ENCODE data around the gene CBARP.
A peak's percentile ranks its signal among the peaks of the same experiment; 100 is the strongest.

CBARP gene

GRCh38 chr19:1267477-1268225 is 29.8 kb upstream of the CBARP start:
- ChIA-PET CTCF (interaction anchor here (0.6 to 11.3 kb wide), 9 partner anchors 10 to 152 kb away, joined by 3 to 299 read pairs (median 6); partner anchors contain the start of gene ATP5F1D), POLR2A (interaction anchor here (3.2 to 7.7 kb wide), 2 partner anchors 11 to 23 kb away, joined by 128 to 407 read pairs; no protein-coding TSS in a partner anchor)
- Histone ChIP-seq H3K4me1 (ENCODE audit: control insufficient read depth, insufficient read depth, low read length) (peaks cover 20% of the 10 kb centered on the region), H3K27ac (ENCODE audit: extremely low read depth, low read depth, low read length) (no peak overlapping the region), H3K4me3 (ENCODE audit: low read depth, low read length) (no peak overlapping the region), H3K36me3 (ENCODE audit: control insufficient read depth in 2 of 2, insufficient read depth in 1 of 2, low read length in 2 of 2) (peaks cover 4 to 29% of the 10 kb centered on the region in 2 experiments; a peak in 2 of 3 replicates), H3K9me3 (ENCODE audit: control insufficient read depth, insufficient read depth, low read depth, low read length) (no peaks in the 10 kb centered on the region)
- TF ChIP-seq ZNF544 (tag by site-specific recombination; IDR thresholded peaks at IDR 0.05) (no peak), KLF8 (tag by site-specific recombination; IDR thresholded peaks at IDR 0.05) (peak; percentile 61), ZSCAN16 (tag by site-specific recombination; IDR thresholded peaks at IDR 0.05) (peak; percentile 92), ZEB2 (tag by site-specific recombination; IDR thresholded peaks at IDR 0.05) (peak; percentile 73; the same call in 1 of the 2 replicates), KLF9 (tag by site-specific recombination; IDR thresholded peaks at IDR 0.05; ENCODE audit: low read depth) (no peak), ZNF18 (tag by site-specific recombination; IDR thresholded peaks at IDR 0.05) (no peak), ZFHX2 (tag by site-specific recombination; conservative IDR thresholded peaks at IDR 0.05) (peak; percentile 27), KLF10 (tag by site-specific recombination; IDR thresholded peaks at IDR 0.05) (no peak), ZBTB17 (tag by site-specific recombination; IDR thresholded peaks at IDR 0.05) (peak; percentile 40; the same call in 1 of the 2 replicates), GLIS1 (tag by site-specific recombination; IDR thresholded peaks at IDR 0.05) (peak; percentile 34), ZNF132 (tag by site-specific recombination; IDR thresholded peaks at IDR 0.05; ENCODE audit: borderline replicate concordance) (no peak), GLI2 (tag by site-specific recombination; IDR thresholded peaks at IDR 0.05; ENCODE audit: borderline replicate concordance, low read depth) (no peak), ZFP41 (tag by site-specific recombination; IDR thresholded peaks at IDR 0.05; ENCODE audit: borderline replicate concordance) (no peak), OSR2 (tag by site-specific recombination; IDR thresholded peaks at IDR 0.05) (peak; percentile 25; the same call in 1 of the 2 replicates), GLIS2 (tag by site-specific recombination; IDR thresholded peaks at IDR 0.05) (peak; percentile 72), ZXDB (tag by site-specific recombination; IDR thresholded peaks at IDR 0.05) (peak; percentile 56; the same call in 1 of the 2 replicates), SP7 (tag by site-specific recombination; IDR thresholded peaks at IDR 0.05) (peak; percentile 58), ZNF610 (tag by site-specific recombination; IDR thresholded peaks at IDR 0.05; ENCODE audit: borderline replicate concordance) (peak; percentile 91; the same call in 1 of the 2 replicates), ZNF558 (tag by site-specific recombination; IDR thresholded peaks at IDR 0.05) (no peak), ZNF341 (tag by site-specific recombination; IDR thresholded peaks at IDR 0.05; ENCODE audit: low read depth) (peak; percentile 36), AEBP2 (tag by site-specific recombination; IDR thresholded peaks at IDR 0.05; ENCODE audit: borderline replicate concordance) (no peak), TRIM28 (IDR thresholded peaks at IDR 0.05; ENCODE audit: borderline replicate concordance, low read length) (no peak), ZNF433 (tag by site-specific recombination; IDR thresholded peaks at IDR 0.05; ENCODE audit: low read depth) (no peak), ZBTB8A (tag by site-specific recombination; IDR thresholded peaks at IDR 0.05) (peak; percentile 89), BCL11B (tag by site-specific recombination; IDR thresholded peaks at IDR 0.05; ENCODE audit: low read depth) (no peak), ZNF629 (tag by site-specific recombination; IDR thresholded peaks at IDR 0.05) (peak; percentile 59)
- TF ChIP-seq, protein P1, sequence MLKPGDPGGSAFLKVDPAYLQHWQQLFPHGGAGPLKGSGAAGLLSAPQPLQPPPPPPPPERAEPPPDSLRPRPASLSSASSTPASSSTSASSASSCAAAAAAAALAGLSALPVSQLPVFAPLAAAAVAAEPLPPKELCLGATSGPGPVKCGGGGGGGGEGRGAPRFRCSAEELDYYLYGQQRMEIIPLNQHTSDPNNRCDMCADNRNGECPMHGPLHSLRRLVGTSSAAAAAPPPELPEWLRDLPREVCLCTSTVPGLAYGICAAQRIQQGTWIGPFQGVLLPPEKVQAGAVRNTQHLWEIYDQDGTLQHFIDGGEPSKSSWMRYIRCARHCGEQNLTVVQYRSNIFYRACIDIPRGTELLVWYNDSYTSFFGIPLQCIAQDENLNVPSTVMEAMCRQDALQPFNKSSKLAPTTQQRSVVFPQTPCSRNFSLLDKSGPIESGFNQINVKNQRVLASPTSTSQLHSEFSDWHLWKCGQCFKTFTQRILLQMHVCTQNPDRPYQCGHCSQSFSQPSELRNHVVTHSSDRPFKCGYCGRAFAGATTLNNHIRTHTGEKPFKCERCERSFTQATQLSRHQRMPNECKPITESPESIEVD (tag by site-specific recombination; IDR thresholded peaks at IDR 0.05), result no peak
- TF ChIP-seq, protein P2, sequence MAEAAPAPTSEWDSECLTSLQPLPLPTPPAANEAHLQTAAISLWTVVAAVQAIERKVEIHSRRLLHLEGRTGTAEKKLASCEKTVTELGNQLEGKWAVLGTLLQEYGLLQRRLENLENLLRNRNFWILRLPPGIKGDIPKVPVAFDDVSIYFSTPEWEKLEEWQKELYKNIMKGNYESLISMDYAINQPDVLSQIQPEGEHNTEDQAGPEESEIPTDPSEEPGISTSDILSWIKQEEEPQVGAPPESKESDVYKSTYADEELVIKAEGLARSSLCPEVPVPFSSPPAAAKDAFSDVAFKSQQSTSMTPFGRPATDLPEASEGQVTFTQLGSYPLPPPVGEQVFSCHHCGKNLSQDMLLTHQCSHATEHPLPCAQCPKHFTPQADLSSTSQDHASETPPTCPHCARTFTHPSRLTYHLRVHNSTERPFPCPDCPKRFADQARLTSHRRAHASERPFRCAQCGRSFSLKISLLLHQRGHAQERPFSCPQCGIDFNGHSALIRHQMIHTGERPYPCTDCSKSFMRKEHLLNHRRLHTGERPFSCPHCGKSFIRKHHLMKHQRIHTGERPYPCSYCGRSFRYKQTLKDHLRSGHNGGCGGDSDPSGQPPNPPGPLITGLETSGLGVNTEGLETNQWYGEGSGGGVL (tag by site-specific recombination; IDR thresholded peaks at IDR 0.05), result peak; percentile 64; the same call in 1 of the 2 replicates
- TF ChIP-seq, protein P3, sequence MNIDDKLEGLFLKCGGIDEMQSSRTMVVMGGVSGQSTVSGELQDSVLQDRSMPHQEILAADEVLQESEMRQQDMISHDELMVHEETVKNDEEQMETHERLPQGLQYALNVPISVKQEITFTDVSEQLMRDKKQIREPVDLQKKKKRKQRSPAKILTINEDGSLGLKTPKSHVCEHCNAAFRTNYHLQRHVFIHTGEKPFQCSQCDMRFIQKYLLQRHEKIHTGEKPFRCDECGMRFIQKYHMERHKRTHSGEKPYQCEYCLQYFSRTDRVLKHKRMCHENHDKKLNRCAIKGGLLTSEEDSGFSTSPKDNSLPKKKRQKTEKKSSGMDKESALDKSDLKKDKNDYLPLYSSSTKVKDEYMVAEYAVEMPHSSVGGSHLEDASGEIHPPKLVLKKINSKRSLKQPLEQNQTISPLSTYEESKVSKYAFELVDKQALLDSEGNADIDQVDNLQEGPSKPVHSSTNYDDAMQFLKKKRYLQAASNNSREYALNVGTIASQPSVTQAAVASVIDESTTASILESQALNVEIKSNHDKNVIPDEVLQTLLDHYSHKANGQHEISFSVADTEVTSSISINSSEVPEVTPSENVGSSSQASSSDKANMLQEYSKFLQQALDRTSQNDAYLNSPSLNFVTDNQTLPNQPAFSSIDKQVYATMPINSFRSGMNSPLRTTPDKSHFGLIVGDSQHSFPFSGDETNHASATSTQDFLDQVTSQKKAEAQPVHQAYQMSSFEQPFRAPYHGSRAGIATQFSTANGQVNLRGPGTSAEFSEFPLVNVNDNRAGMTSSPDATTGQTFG (tag by site-specific recombination; IDR thresholded peaks at IDR 0.05; ENCODE audit: borderline replicate concordance), result no peak

Data from HEK293 (cell line).